Embryonic facial prominence (tissue), 1 donor: Measurements from ENCODE around the gene C19orf33.

ENCODE experiments used
- DNase-seq: peaks from one replicate; pipeline ENCODE4 v3.0.0-alpha.2; 2016; ENCODE audit errors: extremely low spot score

The C19orf33 gene

GRCh38 chr19:38280030-38280921 is 23.8 kb upstream of the C19orf33 start:
- DNase-seq, result no peak

DNA sequence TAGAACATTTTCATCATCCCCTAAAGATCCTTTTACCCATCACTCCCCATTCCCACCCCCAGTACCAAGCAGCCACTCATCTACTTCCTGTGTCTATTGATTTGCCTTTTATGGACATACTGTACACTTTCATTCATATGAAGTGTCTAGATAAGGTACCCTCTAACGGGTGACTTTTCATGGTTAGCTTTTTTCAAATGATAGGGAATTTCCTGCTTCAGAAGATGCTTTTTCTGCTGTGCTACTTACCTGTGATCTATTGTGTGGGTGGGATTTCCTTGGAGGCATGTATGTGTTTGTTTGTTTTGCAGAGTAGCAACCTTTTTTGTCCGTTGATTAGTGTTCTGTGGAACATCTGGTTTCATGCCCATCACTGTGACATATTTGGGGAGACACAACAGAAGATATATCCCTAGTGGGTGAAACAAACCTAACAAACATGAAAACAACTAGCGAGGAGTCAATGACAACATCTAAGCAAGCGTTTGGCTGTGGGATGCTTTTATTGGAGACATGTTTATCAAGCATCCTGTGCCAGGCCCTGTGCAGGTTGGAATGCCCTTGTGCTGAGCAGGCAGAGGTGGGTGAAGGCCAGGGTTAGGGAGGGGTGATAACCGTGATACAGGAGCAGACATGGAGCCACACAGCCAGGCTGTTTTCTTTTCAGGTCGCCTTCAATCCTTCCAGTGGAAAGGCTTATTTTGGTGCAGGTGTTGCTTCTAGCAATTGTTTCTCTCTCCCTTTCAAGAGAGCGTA is 22.1 kb upstream of the C19orf33 start:
- DNase-seq, result no peak

DNA sequence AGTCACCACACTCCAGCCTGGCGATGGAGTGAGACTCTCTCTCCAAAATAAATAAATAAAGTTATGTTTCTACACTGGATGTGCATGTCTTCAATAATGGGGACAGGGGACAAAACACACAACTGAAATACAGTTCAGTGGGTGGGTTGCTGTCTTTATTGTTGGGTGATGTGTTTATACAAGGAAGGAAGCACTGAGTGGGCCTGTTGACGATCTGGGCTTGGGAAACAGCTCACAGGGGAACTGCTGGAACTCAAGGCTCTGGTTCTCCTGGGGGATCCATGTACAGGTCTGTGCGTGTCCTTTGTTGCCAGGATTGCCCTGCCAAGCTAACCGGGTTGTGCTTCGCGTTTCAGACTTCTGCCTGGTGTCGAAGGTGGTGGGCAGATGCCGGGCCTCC is 20.8 kb upstream of the C19orf33 start:
- no peak for DNase-seq

- no peak for DNase-seq
Measured at GRCh38 chr19:38284422-38284821, 19.6 kb upstream of the C19orf33 start.

- no peak for DNase-seq
Measured at GRCh38 chr19:38285567-38285966, 18.5 kb upstream of the C19orf33 start.

DNA sequence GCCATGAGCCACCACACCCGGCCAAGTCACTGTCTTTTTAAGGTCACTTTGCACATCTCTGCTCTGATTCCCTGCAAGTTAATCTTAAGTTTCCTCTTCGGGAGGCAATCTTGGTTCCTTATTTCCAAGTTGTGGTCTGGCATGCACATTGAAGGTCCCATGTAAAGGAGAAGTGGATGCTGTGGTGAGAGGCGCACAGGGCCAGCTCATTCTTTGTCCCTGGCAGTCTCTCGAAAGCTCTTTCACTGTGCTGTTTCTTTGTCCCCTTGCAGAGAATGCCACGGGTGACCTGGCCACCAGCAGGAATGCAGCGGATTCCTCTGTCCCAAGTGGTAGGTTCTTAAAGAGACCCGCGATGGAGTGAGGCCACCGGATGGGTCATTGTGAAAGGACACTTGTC is 16.4 kb upstream of the C19orf33 start:
- DNase-seq, result no peak

DNA sequence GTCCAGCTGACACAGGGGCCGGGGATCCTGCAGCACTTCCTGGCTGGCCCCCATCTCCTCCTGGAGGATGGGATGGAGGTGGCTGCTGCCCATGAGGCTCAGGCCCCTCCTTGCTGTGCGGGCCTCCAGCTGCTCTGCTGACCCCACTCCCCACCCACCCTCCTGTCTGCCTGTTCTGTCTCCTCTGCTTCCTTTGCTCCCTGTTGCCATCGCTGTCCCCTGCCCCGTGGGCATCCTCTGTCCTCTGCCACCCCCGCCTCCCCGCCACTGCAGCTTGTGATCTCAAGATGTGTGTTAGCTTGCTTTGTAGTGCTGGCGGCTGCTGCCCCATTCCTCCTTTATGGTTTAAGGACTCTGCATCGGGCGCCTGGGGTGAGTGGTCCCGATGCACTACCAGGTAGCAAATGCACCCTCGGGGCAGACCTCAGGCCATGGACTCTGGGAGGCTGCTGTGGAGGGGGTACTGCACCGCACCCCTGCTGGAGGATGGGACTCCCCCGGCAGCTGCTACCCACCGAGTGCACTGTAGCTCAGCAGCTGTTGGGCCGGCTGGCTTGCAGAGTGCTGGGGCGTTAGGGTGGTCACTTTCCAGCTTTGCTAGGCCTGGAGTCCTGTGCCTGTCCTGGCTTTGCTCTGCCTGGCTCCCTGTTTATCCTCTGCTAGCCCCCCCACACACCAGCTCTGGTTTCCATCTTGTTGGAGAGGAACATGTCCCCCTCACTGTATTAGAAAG is 15.8 kb upstream of the C19orf33 start:
- DNase-seq, result no peak

DNA sequence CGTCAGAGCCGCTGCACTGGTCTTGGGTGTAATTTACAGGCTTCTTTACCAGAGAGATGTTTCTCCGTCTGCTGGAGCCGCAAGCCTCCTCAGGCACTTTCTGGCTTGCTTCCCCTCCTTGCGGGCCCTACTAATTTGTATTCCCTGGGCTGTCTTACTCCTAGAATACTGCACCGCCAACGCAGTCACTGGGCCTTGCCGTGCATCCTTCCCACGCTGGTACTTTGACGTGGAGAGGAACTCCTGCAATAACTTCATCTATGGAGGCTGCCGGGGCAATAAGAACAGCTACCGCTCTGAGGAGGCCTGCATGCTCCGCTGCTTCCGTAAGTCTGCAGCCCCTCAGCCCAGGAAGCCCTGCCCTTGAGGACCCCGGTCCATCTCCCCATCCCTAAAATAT is 14.1 kb upstream of the C19orf33 start:
- DNase-seq, result no peak

- DNase-seq, result no peak
Measured at GRCh38 chr19:38290631-38291147, 13.4 kb upstream of the C19orf33 start.

DNA sequence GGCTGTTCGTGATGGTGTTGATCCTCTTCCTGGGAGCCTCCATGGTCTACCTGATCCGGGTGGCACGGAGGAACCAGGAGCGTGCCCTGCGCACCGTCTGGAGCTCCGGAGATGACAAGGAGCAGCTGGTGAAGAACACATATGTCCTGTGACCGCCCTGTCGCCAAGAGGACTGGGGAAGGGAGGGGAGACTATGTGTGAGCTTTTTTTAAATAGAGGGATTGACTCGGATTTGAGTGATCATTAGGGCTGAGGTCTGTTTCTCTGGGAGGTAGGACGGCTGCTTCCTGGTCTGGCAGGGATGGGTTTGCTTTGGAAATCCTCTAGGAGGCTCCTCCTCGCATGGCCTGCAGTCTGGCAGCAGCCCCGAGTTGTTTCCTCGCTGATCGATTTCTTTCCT is 12.2 kb upstream of the C19orf33 start:
- DNase-seq, result no peak

- no peak for DNase-seq
Measured at GRCh38 chr19:38293281-38293680, 10.8 kb upstream of the C19orf33 start.

DNA sequence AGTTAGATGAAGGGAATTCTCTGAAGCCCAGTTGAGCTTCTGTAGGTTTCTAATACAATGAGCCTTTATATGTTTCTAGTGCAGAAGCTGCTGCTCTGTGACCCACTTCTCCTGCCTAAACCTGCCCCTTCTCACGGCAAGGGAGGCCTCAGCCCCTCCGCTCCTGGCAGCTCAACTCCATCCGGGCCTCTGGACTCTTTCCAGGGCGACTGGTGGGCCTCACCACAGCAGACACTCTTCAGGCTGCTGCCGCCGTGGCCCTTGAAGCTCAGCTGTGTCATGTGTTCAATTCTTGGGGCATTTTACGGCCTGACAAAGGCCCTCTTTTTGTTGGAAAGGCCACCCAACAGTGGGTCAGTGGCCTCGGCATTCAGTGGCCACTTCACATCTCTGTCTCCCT is 10.0 kb upstream of the C19orf33 start:
- DNase-seq, result no peak

DNA sequence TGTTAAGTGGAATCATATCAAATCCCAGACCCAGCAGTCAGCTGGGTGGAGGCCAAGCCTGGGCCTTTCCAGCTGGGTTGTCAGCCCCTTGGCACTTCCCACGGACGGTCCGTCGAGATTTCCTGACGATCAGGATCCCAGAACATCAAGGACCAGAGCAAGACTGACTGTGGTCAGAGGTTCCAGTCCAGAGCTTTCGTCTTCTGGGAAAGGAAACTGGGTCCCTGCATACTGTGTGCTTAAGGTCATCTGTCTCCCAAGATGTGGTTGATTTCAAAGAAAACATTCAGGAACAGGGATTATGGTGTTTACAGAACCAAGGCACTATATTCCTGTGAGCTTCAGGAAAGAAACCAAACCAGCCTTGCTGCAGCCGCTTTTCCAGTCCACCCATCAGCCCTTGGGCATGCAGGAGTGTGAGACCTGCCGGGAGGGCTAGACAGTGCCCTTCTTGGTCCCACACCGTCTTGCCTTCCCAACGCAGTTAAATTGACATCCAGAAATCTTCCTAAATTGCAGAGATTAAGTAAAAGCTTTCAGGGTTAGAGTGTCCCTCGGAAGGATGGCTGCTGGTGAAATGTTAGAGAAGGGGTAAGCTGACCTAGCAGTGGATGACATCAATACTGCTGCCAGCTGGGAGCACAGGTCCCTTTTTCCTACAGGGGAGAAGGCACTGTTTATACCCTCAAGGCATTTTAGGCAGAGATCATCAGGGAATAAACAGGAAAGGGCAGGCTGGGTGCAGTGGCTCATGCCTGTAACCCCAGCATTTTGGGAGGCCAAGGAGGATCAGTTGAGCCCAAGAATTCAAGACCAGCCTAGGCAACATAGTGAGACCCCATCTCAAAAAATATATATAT is 5.0 kb upstream of the C19orf33 start:
- no peak for DNase-seq

- no peak for DNase-seq
Measured at GRCh38 chr19:38304352-38304865, 358 bp downstream of the C19orf33 start.

DNA sequence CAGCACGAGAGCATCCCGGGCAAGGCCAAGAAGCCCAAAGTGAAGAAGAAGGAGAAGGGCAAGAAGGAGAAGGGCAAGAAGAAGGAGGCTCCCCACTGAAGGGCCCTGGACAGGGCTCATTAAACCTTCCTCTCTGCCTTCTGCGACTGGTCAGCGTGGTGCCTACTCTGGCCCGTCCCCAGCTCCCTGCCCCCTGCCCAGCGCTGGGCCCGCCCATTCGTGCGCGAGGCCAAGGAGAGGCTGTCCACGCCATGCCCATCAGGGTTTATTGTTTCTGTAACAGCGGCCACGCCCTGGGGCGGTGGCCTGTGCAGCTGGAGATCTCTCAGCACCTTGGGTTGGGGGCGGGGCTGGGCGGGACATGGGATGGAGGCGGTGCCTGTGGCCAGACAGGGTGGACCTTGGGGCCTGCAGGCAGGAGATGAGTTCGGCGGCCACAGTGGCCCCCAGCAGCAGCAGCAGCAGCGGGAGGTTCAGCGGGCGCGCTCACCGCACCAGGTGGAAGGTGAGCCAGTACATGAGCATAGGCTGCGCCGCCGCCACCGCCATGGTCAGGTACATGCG is 897 bp downstream of the C19orf33 start:
- no peak for DNase-seq

- no peak for DNase-seq
Measured at GRCh38 chr19:38306236-38306635, 2.2 kb downstream of the C19orf33 start.

DNA sequence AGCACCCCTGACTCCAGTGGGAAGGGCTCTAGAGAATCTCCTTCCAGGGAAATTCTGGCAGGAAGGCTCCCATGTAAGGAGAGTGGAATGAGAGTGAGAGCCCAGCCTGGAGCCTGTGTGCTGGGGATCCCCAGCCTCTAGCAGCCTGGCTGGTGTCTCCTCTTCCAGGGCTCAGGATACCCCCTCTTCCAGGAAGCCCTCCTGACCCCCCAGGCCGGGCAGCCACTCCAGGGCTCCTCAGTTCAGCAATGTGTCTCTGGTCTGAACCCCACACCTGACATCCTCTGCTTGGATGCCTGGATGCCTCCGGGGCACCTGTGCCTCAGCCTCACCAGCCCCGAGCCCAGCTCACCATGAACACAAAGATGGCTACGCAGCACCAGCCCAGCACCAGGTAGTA is 3.0 kb downstream of the C19orf33 start:
- no peak for DNase-seq

GRCh38 chr19:38307597-38307996 is 3.5 kb downstream of the C19orf33 start:
- DNase-seq, result no peak

DNA sequence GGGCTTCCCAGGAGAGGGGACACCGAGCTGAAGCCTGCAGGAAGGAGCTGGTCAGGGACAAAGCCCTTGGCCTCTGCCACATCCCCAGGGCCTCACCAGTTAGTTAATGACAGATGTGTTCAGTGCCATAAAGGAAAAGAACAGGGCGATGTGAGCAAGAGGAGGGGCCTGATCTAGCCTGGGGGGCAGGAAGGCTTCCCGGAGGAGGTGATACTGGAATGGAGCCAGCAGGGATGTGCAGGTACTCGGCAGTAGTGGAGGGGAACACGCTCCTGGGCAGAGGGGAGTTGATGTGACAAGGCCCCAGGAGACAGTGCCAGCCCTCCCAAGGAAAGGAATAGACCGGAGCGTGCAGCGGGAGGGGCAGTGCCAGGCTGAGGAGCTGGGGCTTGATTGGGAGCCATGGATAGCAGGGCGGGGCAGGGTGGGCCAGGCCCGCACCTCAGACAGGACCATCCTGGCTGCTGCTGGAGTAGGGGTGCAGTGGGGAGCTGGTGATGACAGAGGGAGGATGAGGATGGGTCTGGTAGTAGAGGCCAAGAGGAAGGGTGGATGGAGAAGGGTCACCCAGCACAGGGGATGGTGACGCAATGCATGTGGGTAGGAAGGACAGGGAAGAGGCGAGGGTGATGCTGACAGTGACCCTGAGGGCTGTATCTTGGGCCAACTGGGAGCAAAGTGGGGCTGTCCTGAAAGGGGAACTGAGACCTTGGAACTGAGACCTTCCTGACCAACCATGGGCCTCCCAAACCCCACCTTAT is 4.1 kb downstream of the C19orf33 start:
- no peak for DNase-seq
